ENCODE measurements around the gene SET.
A peak's percentile ranks its signal among the peaks of the same experiment; 100 is the strongest.

SET gene

GRCh38 chr9:128733256-128733655 is 44.2 kb downstream of the SET start:
- H3K4me3 ChIP-seq (replicated peaks; ENCODE audit: low read depth, low read length) = no peak overlapping the region
- TF ChIP-seq CTCF (IDR thresholded peaks at IDR 0.05; ENCODE audit: low read length, missing control alignments) = peak; percentile 86
- peak; percentile 87 for DNase-seq (ENCODE audit: low read depth)

- no peak overlapping the region for H3K4me3 ChIP-seq (replicated peaks; ENCODE audit: low read depth, low read length)
- no peak for TF ChIP-seq CTCF (IDR thresholded peaks at IDR 0.05; ENCODE audit: low read length, missing control alignments)
- no peak for DNase-seq (ENCODE audit: low read depth)
Observed at GRCh38 chr9:128735373-128735772, 46.4 kb downstream of the SET start.

- H3K4me3 ChIP-seq (replicated peaks; ENCODE audit: low read depth, low read length) = no peak overlapping the region
- no peak for TF ChIP-seq CTCF (IDR thresholded peaks at IDR 0.05; ENCODE audit: low read length, missing control alignments)
- no peak for DNase-seq (ENCODE audit: low read depth)
Observed at GRCh38 chr9:128742401-128742800, 53.4 kb downstream of the SET start.

GRCh38 chr9:128743421-128743820 is 54.4 kb downstream of the SET start:
- TF ChIP-seq CTCF (IDR thresholded peaks at IDR 0.05; ENCODE audit: low read length, missing control alignments) = no peak
- H3K4me3 ChIP-seq (replicated peaks; ENCODE audit: low read depth, low read length) = no peak overlapping the region
- DNase-seq (ENCODE audit: low read depth) = no peak

All from fibroblast of pulmonary artery (primary cell).